Measurements from ENCODE around the gene PABPC4L. TPM values are rescaled to one million over a fixed set of nuclear protein-coding genes. Genes with fewer than 3 reads are reported as not detected.

Gene PABPC4L
- polyA plus RNA-seq, 1 of the 3 experiments (the other 2 are of a cell fraction): not detected

- TF ChIP-seq REST (IDR thresholded peaks at IDR 0.05; ENCODE audit: low read depth, low read length) (no peak), USF1 (IDR thresholded peaks at IDR 0.05; ENCODE audit: borderline replicate concordance, low read depth) (no peak), CHD2 (IDR thresholded peaks at IDR 0.05; ENCODE audit: low read length, partially characterized antibody) (no peak)
- Histone ChIP-seq H3K4me2 (no peak overlapping the region), H3K9me2 (no peaks in the 10 kb centered on the region), H3K27me3 (ENCODE audit: insufficient read depth) (no peaks in the 10 kb centered on the region), H2AFZ (ENCODE audit: low read depth) (no peak overlapping the region), H3K36me3 (replicated peaks in 1 of 2; ENCODE audit: control insufficient read depth in 1 of 2, insufficient read depth in 2 of 2, low read length in 1 of 2) (no peaks in the 10 kb centered on the region), H3K4me1 (ENCODE audit: control insufficient read depth in 1 of 2, insufficient read depth in 2 of 2, low read depth in 1 of 2, low read length in 1 of 2) (no peaks in the 10 kb centered on the region), H3F3A (replicated peaks; ENCODE audit: insufficient read depth) (no peaks in the 10 kb centered on the region), H3K9me3 (no peaks in the 10 kb centered on the region), H3K4me3 (ENCODE audit: low read depth in 2 of 2, low read length in 1 of 2) (no peak overlapping the region), H4K20me1 (ENCODE audit: insufficient read depth) (no peaks in the 10 kb centered on the region), H3K27ac (ENCODE audit: low read depth in 2 of 2, low read length in 1 of 2) (no peak overlapping the region), H3K79me2 (ENCODE audit: insufficient read depth) (no peaks in the 10 kb centered on the region), H3K9ac (no peak overlapping the region)
- no peak for DNase-seq
- ChIA-PET POLR2A (no interaction called here), CTCF (no interaction called here)
- no CpG with 5 or more reads among the region's 1 CpG for WGBS (ENCODE audit: low lambda C conversion rate)
These were observed 11.6 kb downstream of the PABPC4L start for GRCh38 chr4:134189949-134190348.

- no peak overlapping the region for H3K4me2 ChIP-seq
- H3K9me3 ChIP-seq: no peaks in the 10 kb centered on the region
These were observed 12.1 kb downstream of the PABPC4L start for GRCh38 chr4:134189480-134189879.

More at GRCh38 chr4:134189480-134189879, 12.1 kb downstream of the PABPC4L start:
- Histone ChIP-seq H3K27me3 (ENCODE audit: insufficient read depth) (no peaks in the 10 kb centered on the region), H3K9me2 (no peaks in the 10 kb centered on the region), H3K4me3 (ENCODE audit: low read depth in 2 of 2, low read length in 1 of 2) (no peak overlapping the region), H3K27ac (ENCODE audit: low read depth in 2 of 2, low read length in 1 of 2) (no peak overlapping the region), H3K9ac (no peak overlapping the region), H2AFZ (ENCODE audit: low read depth) (no peak overlapping the region), H3K4me1 (ENCODE audit: control insufficient read depth in 1 of 2, insufficient read depth in 2 of 2, low read depth in 1 of 2, low read length in 1 of 2) (no peaks in the 10 kb centered on the region), H3K79me2 (ENCODE audit: insufficient read depth) (no peaks in the 10 kb centered on the region), H4K20me1 (ENCODE audit: insufficient read depth) (no peaks in the 10 kb centered on the region), H3K36me3 (replicated peaks in 1 of 2; ENCODE audit: control insufficient read depth in 1 of 2, insufficient read depth in 2 of 2, low read length in 1 of 2) (no peaks in the 10 kb centered on the region), H3F3A (replicated peaks; ENCODE audit: insufficient read depth) (no peaks in the 10 kb centered on the region)
- CTCF ChIA-PET: no interaction called here
- no peak for DNase-seq
- WGBS (ENCODE audit: low lambda C conversion rate): 0% methylated on average over 1 of the region's 1 CpG
- POLR2A ChIA-PET: no interaction called here
- no peak for TF ChIP-seq TAF1 (IDR thresholded peaks at IDR 0.05; ENCODE audit: borderline replicate concordance, low read depth, low read length)
- TF ChIP-seq CTCF (IDR thresholded peaks at IDR 0.05): no peak
- TF ChIP-seq MEF2A (IDR thresholded peaks at IDR 0.05; ENCODE audit: borderline replicate concordance, low read depth): no peak
- TF ChIP-seq RFX5 (IDR thresholded peaks at IDR 0.05; ENCODE audit: low read length): no peak
- TF ChIP-seq USF2 (IDR thresholded peaks at IDR 0.05; ENCODE audit: borderline replicate concordance, low read depth, low read length): no peak
- TF ChIP-seq RAD21 (IDR thresholded peaks at IDR 0.05; ENCODE audit: low read length): no peak

All from SK-N-SH (cell line).